ENCODE measurements around the gene KCNH8.

DNA sequence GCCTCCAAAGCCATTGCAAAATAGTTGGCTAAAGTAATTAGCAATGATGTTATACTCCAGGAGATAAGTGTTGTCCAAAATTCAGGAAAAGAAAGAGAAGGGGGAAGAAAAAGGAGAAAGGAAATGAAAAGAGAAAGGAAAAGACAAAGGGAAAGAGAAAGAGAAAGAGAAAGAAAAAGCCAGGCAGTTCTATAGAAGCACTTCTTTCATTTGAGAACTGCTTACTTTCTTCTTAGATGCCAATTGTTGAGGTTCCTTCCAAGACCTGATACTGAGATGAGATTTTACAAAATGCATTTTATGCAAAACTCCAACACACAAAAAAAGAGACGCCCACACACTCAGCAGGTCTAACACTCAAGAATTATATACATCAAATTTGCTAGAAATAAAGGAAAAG is 298.4 kb downstream of the KCNH8 start:
- TF ChIP-seq, protein P1, sequence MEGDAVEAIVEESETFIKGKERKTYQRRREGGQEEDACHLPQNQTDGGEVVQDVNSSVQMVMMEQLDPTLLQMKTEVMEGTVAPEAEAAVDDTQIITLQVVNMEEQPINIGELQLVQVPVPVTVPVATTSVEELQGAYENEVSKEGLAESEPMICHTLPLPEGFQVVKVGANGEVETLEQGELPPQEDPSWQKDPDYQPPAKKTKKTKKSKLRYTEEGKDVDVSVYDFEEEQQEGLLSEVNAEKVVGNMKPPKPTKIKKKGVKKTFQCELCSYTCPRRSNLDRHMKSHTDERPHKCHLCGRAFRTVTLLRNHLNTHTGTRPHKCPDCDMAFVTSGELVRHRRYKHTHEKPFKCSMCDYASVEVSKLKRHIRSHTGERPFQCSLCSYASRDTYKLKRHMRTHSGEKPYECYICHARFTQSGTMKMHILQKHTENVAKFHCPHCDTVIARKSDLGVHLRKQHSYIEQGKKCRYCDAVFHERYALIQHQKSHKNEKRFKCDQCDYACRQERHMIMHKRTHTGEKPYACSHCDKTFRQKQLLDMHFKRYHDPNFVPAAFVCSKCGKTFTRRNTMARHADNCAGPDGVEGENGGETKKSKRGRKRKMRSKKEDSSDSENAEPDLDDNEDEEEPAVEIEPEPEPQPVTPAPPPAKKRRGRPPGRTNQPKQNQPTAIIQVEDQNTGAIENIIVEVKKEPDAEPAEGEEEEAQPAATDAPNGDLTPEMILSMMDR (IDR thresholded peaks at IDR 0.05): no peak
- no peak for TF ChIP-seq POLR2A (IDR thresholded peaks at IDR 0.05)

Data from right lobe of liver (tissue), 4 donors.